Measurements from ENCODE around the gene LCMT1.
"Not testable (repeated sequence)": the region's sequence is repeated elsewhere in the genome, so short reads cannot be mapped to it uniquely, and the experiment has no call there.

Gene LCMT1

GRCh38 chr16:25111403-25112166 lies at the start of gene LCMT1:
Gene LCMT1, plus strand, starts transcription at chr16:25111742. Its CDS starts 142 bp downstream, at chr16:25111884.
- peak; percentile 98 for DNase-seq (ENCODE audit: low read depth, low spot score)

- DNase-seq (ENCODE audit: low read depth, low spot score): no peak
Measured at GRCh38 chr16:25063102-25063501, 48.4 kb upstream of the LCMT1 start.

GRCh38 chr16:25063865-25064264 lies 47.7 kb upstream of the LCMT1 start:
- no peak for DNase-seq (ENCODE audit: low read depth, low spot score)

GRCh38 chr16:25064281-25064680 lies 47.3 kb upstream of the LCMT1 start:
- not testable (repeated sequence) for DNase-seq (ENCODE audit: low read depth, low spot score)

- DNase-seq (ENCODE audit: low read depth, low spot score): no peak
Measured at GRCh38 chr16:25064937-25065336, 46.6 kb upstream of the LCMT1 start.

GRCh38 chr16:25065899-25066298 lies 45.6 kb upstream of the LCMT1 start:
- peak; percentile 65 for DNase-seq (ENCODE audit: low read depth, low spot score)

GRCh38 chr16:25066426-25066746 lies 45.2 kb upstream of the LCMT1 start:
- no peak for DNase-seq (ENCODE audit: low read depth, low spot score)

GRCh38 chr16:25066747-25067631 lies 44.6 kb upstream of the LCMT1 start:
- DNase-seq (ENCODE audit: low read depth, low spot score): peak; percentile 66

- no peak for DNase-seq (ENCODE audit: low read depth, low spot score)
Measured at GRCh38 chr16:25073854-25074253, 37.7 kb upstream of the LCMT1 start.

- no peak for DNase-seq (ENCODE audit: low read depth, low spot score)
Measured at GRCh38 chr16:25078386-25078978, 33.1 kb upstream of the LCMT1 start.

GRCh38 chr16:25079637-25080378 lies 31.7 kb upstream of the LCMT1 start:
- no peak for DNase-seq (ENCODE audit: low read depth, low spot score)

- no peak for DNase-seq (ENCODE audit: low read depth, low spot score)
Measured at GRCh38 chr16:25080420-25081131, 31.0 kb upstream of the LCMT1 start.

- no peak for DNase-seq (ENCODE audit: low read depth, low spot score)
Measured at GRCh38 chr16:25081702-25082101, 29.8 kb upstream of the LCMT1 start.

- DNase-seq (ENCODE audit: low read depth, low spot score): no peak
Measured at GRCh38 chr16:25083065-25083464, 28.5 kb upstream of the LCMT1 start.

GRCh38 chr16:25083701-25084100 lies 27.8 kb upstream of the LCMT1 start:
- DNase-seq (ENCODE audit: low read depth, low spot score): no peak

- no peak for DNase-seq (ENCODE audit: low read depth, low spot score)
Measured at GRCh38 chr16:25084797-25085196, 26.7 kb upstream of the LCMT1 start.

GRCh38 chr16:25087761-25088160 lies 23.8 kb upstream of the LCMT1 start:
- DNase-seq (ENCODE audit: low read depth, low spot score): no peak

- DNase-seq (ENCODE audit: low read depth, low spot score): peak; percentile 89
Measured at GRCh38 chr16:25089351-25089750, 22.2 kb upstream of the LCMT1 start.

GRCh38 chr16:25092441-25092840 lies 19.1 kb upstream of the LCMT1 start:
- DNase-seq (ENCODE audit: low read depth, low spot score): peak; percentile 5

- DNase-seq (ENCODE audit: low read depth, low spot score): no peak
Measured at GRCh38 chr16:25093208-25094061, 18.1 kb upstream of the LCMT1 start.
